ENCODE results near the gene C4orf54.

C4orf54 gene

DNA sequence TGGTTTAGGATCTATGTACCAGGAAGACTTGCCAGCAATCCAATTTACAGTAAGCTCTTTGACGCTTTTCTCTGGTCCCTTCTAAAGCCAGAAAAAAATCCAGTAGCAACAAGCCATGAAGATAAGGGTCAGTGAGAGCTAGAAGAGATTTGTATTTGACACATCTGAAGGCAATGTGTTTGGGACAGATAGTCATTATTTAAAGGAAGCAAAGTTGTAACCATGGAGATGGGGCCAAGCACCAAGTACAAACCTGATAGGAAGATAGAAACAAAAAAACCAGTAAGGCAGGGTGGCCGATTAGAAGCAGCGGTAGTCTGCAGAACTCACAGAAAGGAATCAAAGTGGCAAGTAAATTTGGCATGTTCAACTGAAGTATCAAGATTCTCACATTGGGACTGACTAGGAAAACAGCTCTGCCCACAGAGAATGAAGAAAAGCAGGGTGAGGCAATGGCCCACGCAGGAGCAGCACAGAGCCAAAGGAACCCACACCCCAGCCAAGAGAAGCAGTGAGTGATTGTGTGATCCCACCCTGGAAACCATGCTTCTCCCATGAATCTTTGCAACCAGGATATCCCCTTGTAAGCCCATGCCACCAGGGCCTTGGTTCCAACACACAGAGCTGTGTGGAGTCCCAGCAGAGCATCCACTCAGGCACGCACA lies 12.9 kb upstream of the C4orf54 start:
- H3K4me3 ChIP-seq (ENCODE audit: low read depth, low read length): no peak overlapping the region
- TF ChIP-seq, protein P1, sequence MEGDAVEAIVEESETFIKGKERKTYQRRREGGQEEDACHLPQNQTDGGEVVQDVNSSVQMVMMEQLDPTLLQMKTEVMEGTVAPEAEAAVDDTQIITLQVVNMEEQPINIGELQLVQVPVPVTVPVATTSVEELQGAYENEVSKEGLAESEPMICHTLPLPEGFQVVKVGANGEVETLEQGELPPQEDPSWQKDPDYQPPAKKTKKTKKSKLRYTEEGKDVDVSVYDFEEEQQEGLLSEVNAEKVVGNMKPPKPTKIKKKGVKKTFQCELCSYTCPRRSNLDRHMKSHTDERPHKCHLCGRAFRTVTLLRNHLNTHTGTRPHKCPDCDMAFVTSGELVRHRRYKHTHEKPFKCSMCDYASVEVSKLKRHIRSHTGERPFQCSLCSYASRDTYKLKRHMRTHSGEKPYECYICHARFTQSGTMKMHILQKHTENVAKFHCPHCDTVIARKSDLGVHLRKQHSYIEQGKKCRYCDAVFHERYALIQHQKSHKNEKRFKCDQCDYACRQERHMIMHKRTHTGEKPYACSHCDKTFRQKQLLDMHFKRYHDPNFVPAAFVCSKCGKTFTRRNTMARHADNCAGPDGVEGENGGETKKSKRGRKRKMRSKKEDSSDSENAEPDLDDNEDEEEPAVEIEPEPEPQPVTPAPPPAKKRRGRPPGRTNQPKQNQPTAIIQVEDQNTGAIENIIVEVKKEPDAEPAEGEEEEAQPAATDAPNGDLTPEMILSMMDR (IDR thresholded peaks at IDR 0.05; ENCODE audit: low read depth, low read length, missing control alignments): no peak
- no peak for DNase-seq (ENCODE audit: low read depth)
- in situ Hi-C loops (cut with HindIII; ENCODE audit: low sequenced_read_pairs): no loop called here

DNA sequence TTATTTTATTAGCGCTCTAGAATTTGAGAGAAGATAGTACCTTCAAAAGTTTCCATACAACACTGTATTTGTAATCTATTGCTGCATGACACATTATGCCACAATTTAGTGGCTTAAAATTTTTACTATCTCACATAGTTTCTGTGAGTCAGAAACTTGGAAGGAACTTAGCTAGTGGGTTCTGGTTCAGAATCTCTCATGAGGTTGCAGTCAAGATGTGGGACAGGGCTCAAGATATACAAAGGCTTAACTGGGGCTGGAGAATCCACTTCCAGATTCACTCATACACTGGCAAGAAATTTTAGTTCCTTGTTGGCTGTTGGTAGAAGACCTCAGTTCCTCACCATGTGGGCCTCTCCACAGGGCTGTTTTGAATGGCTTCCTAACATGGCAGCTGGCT lies 11.5 kb upstream of the C4orf54 start:
- H3K4me3 ChIP-seq (ENCODE audit: low read depth, low read length): no peak overlapping the region
- in situ Hi-C loops (cut with HindIII; ENCODE audit: low sequenced_read_pairs): no loop called here
- DNase-seq (ENCODE audit: low read depth): no peak
- TF ChIP-seq, protein P1 (IDR thresholded peaks at IDR 0.05; ENCODE audit: low read depth, low read length, missing control alignments): no peak

DNA sequence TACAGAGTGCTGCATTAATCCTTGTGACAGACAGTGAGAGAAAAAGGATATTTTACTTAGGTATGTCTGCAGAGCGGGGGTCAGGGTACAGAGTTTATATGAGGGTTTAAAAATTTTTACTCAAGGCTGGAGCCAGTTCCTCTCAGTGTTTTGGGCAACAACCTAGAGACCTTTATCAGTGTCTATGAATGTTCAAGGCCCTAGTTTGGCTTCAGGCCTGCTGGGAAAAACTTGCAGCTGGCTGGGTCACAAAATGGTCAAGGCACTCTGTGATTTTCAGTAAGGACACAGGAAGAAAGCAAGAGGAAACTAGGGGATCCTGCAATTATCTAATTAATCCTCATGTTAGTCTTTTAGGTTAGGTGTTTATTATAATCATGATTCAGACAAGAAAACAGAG lies 10.8 kb upstream of the C4orf54 start:
- no peak overlapping the region for H3K4me3 ChIP-seq (ENCODE audit: low read depth, low read length)
- in situ Hi-C loops (cut with HindIII; ENCODE audit: low sequenced_read_pairs): no loop called here
- DNase-seq (ENCODE audit: low read depth): no peak
- TF ChIP-seq, protein P1 (IDR thresholded peaks at IDR 0.05; ENCODE audit: low read depth, low read length, missing control alignments): no peak

DNA sequence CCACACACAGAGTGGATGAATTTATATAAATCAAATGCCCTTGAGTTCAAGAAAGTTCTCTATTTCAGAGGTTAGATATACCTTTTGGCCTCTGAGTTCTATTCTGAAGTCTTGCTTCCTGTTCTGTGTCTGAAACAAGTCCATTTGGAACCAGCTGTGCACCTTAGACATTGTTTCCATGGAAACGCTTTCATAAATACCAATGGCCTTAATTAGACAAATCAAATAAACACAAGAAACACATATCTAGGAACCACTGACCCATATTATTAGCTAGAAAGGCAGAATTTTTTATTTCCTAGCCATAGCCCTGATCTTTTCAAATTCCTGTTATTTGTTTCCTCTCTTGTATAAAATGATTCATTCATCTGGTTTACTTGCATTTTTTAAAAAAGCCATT lies 8.4 kb upstream of the C4orf54 start:
- in situ Hi-C loops (cut with HindIII; ENCODE audit: low sequenced_read_pairs): no loop called here
- H3K4me3 ChIP-seq (ENCODE audit: low read depth, low read length): no peak overlapping the region
- DNase-seq (ENCODE audit: low read depth): no peak
- TF ChIP-seq, protein P1 (IDR thresholded peaks at IDR 0.05; ENCODE audit: low read depth, low read length, missing control alignments): no peak

DNA sequence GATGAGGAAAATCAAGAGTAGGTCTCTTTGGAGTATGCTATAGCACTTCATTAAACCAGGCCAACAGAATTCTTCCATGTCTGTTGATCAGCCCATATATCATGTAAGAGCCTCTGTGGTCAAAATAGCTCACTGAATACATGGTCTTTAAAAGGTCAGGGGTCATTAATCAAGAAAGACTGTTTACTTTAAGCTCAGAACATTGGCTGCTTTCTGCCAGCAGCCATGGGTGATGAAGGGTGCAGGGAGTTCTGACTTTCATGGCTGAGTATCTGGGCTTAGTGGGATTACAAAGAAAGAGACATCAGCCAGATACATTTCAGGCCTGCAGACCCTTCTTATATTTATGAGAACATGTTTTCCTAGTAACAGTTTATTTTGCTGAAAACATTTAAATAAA lies 7.1 kb upstream of the C4orf54 start:
- TF ChIP-seq, protein P1 (IDR thresholded peaks at IDR 0.05; ENCODE audit: low read depth, low read length, missing control alignments): no peak
- no peak overlapping the region for H3K4me3 ChIP-seq (ENCODE audit: low read depth, low read length)
- in situ Hi-C loops (cut with HindIII; ENCODE audit: low sequenced_read_pairs): no loop called here
- DNase-seq (ENCODE audit: low read depth): no peak

DNA sequence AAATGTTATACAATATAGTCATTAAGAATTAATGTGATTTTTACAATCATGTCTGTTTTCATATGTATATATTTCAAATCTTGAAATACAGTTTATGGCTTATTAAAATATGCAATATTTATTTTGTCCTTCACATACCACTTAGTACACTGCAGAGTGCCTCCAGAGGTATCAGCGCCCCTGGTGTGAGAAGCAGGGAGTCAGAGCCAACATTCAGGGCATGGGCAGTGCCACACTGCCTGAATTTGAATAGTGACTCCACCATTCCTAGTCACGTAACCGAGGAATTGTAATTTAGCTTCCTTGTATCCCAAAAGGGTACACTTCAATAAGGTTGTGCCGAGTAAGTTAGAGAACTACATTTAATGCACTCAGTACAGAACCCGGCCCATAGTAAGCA lies 4.3 kb upstream of the C4orf54 start:
- DNase-seq (ENCODE audit: low read depth): no peak
- H3K4me3 ChIP-seq (ENCODE audit: low read depth, low read length): no peak overlapping the region
- TF ChIP-seq, protein P1 (IDR thresholded peaks at IDR 0.05; ENCODE audit: low read depth, low read length, missing control alignments): no peak
- in situ Hi-C loops (cut with HindIII; ENCODE audit: low sequenced_read_pairs): no loop called here

Data from astrocyte of the cerebellum (primary cell).